Stimulated activated CD4-positive, alpha-beta T cell treated with anti-CD3 and anti-CD28 coated beads, Interleukin-15, amount 100 ng/mL, for 24 hours (primary cell): ENCODE results near the gene RAB3IL1.

ENCODE experiments used
- DNase-seq: peaks from one replicate; pipeline ENCODE4 v3.0.0-alpha.2; 2020

RAB3IL1 gene

DNA sequence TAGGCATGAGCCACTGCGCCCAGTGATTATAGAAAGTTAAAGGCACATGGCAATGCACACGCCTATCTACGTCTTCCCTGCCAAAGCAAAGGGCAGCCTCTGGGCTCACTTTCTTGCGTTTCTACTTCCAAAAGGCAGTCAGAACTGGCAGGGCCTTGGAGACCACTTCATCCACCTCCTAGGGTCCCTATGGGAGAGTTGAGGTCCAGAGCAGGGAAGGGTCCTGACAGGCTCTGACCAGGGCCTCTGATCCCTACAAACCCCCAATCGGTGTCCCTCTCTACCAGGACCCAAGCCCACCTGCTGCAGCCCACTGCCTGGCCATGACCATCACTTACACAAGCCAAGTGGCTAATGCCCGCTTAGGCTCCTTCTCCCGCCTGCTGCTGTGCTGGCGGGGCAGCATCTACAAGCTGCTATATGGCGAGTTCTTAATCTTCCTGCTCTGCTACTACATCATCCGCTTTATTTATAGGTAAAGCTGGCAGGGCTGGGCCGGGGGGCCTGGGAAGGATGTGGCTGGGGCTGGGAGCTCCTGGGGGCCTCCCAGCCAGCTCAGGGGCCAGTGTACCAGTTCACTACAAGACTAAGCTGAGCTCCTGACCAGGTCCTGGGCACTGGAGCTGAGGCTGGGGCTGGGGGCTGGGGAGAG lies 34.2 kb upstream of the RAB3IL1 start:
- DNase-seq = no peak

DNA sequence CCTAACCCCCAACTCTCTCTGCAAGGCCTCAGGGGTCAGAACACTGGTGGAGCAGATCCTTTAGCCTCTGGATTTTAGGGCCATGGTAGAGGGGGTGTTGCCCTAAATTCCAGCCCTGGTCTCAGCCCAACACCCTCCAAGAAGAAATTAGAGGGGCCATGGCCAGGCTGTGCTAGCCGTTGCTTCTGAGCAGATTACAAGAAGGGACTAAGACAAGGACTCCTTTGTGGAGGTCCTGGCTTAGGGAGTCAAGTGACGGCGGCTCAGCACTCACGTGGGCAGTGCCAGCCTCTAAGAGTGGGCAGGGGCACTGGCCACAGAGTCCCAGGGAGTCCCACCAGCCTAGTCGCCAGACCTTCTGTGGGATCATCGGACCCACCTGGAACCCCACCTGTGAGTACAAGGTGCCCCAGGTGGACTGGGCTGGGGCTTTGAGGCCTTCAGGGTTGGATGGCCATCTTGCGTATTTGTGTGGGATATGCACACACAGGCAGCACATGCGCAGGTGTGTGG lies 32.7 kb upstream of the RAB3IL1 start, which contains the start of gene BEST1:
Gene BEST1, plus strand, starts transcription at position 317 of the 513 bp plus-strand sequence. CDS start 1,456 bp downstream, outside the sequence.
- DNase-seq = no peak

DNA sequence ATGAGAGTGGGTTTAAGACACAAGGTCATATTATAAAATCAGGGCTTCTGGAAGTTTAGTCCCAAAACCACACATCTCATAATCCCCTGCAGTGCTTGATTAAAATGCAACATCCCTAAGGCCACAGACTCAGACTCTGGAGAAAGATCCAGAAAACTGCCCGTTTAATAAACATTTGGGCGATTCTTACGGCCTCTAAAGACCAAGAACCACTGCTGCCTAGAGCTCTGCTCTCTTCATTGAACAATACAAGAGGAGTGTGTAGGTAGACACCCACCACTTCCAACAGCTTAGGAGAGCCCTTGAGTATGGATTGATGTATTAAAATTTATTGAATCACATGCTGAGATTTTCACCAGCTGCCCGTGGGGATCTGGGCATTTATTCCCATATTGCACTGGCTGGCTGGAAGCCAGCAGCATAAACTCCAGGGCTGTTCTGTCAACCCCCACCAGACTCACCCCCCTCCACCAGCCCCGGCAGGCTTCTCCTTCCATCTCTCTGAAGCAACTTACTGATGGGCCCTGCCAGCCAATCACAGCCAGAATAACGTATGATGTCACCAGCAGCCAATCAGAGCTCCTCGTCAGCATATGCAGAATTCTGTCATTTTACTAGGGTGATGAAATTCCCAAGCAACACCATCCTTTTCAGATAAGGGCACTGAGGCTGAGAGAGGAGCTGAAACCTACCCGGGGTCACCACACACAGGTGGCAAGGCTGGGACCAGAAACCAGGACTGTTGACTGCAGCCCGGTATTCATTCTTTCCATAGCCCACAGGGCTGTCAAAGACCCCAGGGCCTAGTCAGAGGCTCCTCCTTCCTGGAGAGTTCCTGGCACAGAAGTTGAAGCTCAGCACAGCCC lies 32.0 kb upstream of the RAB3IL1 start:
- no peak for DNase-seq

DNA sequence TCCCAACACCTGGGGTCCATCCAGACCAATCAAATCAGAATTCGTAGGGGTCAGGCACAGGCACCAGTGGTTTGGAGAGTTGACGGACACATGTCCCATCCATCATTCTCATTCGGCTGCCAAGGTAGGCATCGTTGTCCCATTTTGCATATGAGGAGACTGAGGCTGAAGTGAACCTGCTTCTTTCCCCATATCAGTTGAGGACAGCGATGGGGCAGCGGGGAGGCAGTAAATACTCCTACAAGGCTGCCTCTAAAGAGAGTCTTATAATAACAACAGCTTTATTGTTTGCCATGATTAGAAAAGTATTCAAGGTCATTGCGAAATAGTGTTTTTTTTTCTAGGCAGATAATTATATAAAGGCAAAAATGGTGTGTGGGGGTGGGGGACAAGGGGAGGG lies 31.1 kb upstream of the RAB3IL1 start:
- no peak for DNase-seq

DNA sequence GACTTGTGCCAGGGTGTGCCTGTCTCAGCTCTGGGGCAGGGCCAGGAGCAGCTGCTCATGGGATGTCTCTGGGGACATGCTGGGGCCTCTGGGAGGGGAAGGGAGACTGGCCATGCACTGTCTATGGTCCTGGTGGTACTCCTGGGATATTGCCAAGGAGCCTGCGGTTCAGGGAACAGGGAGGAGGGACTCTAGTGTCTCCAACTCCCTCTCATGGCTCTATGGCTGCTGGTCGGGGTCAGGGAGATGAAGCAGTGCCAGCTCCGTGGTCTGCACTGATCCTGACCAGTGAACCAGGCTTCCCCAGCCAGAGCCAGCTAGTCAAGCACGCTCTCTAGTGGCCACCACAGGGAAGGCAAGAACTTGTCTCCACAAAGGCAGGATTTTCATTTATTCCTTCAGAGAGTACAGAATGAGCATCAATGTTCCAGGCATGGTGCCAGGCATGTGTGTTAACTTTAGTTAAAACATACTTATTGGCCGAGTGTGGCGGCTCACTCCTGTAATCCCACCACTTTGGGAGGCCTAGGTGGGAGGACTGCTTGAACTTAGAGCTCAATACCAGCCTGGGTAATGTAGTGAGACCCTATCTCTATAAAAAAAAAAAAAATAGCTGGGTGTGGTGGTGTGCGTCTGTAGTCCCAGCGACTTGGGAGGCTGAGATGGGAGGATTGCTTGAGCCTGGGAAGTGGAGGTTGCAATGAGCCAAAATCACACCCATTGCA lies 30.3 kb upstream of the RAB3IL1 start:
- peak; percentile 77 for DNase-seq

DNA sequence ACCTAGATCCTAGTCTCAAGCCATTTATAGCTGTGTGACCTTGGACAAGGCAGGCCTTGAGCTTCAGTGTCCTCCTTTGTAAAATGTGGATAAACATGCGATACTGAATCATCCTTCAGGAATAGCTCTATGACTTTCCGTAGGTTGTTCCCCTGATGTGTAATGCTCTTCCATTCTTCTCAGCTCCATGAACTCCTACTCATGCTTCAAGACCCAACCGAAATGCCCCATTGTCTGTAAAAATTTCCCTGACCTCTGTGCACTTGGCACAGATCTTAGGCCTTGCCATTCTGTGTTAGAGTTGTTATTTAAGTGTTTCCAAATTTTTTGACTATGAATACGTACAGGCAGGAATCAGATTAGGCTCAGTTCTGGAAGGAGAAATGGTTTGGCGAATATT lies 29.5 kb upstream of the RAB3IL1 start:
- DNase-seq = no peak

DNA sequence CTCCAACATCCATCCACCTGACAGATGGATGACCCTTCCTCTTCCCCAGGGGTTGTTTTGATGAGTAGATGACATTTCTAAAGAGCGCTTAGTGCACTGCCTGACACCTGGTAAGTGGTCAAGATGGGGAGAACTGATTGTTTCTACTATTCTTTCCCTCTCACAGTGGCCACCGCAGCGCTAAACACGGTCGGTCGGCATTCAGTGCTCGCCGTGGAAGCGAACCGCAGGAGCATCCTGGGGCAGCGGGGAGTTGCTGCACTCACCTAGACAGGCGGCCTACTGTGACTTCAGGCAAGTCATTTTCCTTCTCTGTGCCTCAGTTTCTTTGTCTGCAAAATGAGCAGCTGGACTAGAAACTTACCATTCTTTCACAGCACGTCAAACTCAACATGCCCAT lies 27.8 kb upstream of the RAB3IL1 start:
- DNase-seq = no peak

DNA sequence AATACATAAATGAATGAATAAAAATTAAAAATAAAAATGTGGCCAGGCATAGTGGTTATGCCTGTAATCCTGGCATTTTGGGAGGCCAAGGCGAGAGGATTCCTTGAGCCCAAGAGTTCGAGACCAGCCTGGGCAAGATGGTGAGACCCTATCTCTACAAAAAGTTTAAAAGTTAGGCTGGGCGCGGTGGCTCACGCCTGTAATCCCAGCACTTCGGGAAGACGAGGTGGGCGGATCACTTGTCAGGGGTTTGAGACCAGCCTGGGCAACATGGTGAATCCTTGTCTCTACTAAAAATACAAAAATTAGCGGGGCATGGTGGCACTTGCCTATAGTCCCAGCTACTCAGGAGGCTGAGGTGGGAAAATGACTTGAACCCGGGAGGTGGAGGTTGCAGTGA lies 23.1 kb upstream of the RAB3IL1 start:
- no peak for DNase-seq

DNA sequence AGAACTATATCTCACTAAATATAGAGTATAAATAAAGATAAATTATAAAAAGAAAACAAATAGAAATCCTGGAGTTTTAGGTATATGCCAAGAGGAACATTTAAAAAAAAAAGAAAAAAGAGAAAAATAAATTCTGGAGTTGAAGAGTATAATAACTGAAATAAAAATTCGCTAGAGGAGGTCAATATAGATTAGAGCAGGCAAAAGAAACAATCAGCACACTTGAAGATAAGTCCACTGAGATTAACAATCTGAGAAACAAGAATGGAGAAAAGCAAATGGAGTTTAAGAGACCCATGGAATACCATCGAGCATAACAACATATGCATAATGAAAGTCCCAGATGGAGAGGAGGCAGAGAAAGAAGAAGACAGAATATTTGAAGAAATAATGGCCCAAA lies 18.5 kb upstream of the RAB3IL1 start:
- no peak for DNase-seq

DNA sequence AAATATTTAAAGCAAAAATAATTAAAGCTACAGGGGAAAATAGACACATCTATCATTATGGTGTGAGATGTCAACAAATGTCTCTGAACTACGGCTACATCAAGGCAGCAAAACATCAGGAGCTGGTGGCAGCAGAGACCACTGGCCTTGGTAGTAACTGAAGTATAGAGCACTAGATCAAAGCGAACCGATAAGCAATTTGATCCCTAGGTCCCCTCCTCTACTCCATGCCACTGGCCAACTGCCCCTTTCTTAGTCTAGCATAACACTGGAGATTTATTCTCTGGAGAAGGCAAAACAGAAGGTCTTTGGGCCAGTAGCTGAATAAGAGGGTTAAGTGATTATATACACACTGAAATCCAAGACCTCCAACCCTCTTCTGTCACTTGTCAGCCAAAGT lies 13.6 kb upstream of the RAB3IL1 start:
- DNase-seq = no peak

DNA sequence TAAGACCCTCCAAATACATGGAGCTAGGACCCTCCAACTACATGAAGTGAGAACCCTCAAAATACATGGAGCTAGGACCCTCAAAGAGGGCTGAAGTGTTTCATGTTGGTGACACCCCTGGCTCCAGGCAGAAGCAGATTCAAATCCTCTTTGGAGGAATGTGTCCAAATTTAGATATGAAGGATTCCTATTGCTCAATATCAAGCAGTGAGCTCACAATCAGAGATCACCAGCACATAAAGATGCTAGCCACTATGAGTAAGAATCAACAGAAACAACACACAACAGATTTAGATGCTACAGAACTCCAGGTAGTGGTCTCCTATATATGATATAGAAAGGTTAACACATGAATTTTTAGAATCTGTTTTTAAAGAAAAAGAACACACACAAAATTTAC lies 11.2 kb upstream of the RAB3IL1 start:
- DNase-seq = no peak

DNA sequence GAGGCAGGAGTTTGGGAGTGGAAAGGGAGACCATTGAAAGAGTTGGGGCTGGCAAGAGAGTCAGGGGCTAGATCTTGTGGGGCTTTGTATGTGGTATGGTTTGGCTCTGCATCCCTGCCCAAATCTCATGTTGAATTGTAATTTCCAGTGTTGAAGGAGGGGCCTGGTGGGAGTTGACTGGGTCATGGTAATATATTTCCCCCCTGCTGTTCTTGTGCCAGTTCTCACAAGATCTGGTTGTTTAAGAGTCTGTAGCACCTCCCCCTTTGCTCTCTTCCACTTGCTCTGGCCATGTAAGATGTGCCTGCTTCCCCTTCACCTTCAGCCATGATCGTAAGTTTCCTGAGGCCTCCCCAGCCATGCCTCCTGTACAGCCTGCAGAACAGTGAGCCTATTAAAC lies 10.1 kb upstream of the RAB3IL1 start:
- no peak for DNase-seq

DNA sequence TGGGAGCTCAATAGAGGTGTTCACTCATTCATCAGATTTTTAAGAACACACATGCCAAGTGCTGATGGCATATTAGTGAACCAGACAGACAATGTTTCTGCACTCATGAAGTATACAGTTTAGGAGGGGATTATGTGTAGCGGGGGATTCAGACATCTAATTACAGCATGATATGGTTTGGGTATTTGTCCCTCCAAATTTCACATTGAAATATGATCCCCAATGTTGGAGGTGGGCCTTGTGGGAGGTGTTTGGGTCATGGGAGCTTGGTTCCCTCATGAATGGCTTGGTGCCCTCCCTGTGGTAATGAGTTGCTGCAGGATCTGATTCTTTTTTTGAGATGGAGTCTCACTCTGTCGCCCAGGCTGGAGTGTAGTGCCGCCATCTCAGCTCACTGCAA lies 8.9 kb upstream of the RAB3IL1 start:
- DNase-seq = no peak

DNA sequence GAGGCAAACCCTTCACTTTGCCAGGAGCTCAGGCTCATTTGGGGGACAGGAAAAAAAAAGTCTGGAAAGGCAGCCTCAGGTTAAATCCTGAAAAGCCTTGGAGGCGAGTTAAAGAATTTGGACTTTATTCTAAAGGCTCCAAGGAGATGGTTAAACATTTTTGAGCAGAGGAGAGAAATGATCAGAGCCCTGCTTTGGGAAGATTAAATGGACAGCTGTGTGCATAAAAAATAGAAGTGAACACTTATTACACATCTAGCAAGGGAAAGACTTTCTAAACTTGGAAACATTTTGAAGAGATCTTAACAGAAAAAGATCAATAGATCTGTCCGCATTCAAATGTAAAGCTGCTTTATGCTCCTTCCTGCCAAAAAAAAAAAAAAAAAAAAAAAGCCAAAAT lies 8.4 kb upstream of the RAB3IL1 start:
- DNase-seq = no peak

DNA sequence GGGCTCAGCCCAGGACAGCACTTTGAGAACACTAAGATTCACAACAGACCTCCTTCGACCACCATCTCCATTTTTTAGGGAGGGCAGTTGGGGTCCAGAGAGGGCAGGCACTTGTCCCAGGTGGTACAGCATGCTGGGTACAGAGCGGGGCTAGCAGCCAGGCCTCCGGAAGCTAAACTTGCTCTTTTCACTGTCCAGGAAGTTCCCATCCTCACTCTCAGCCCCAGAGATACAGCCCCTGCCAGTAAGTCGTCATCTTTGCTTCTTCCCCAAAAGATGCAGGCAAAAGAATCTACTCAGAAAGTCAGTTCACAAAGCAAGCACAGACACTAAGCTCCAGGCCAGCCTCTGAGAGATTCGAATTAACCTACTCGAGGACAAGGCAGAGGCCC lies 6.7 kb upstream of the RAB3IL1 start:
- no peak for DNase-seq

DNA sequence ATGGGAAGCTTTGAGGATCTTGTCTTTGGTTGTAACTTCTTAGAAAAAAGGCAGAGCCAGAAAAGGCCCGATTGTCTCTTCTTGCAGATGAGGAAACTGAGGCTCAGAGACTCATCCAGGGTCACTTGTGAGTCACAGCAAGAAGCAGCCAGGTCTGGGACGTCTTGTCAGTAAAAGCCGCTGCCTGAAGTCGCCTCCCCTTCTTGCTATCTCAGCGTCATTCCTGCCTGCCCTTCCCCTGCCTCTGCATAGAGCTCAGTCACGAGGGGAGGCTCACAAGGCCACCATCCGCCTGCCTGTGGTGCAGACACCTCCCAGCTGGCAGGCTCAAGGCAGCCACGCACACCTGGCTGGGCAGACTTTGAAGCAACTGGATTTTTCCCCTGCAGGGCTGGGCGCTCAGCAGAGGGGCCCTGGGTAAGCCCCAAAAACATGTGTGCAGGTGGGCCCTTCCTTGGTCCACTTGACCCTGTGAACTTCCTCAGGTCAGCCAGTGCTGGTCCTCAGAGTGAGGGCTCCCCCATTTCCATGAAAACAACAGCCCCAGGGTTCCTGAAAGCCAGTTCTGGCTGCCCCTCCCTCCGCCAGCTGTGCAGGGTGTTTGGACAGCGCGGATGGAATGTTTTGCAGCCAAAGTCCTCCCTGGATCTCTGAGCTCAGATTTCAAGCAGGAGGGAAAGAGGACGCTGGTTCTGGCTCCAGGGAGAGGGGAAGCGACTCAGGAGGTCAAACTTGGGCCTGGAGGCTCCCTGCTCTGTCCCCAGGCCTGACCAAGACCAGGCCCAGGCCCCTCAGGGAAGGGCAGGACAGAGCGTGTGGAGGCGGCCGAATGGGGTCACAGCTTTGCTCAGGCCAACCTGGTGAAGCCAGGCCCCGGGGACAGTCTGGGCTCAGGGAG lies 6.0 kb upstream of the RAB3IL1 start:
- DNase-seq = no peak

DNA sequence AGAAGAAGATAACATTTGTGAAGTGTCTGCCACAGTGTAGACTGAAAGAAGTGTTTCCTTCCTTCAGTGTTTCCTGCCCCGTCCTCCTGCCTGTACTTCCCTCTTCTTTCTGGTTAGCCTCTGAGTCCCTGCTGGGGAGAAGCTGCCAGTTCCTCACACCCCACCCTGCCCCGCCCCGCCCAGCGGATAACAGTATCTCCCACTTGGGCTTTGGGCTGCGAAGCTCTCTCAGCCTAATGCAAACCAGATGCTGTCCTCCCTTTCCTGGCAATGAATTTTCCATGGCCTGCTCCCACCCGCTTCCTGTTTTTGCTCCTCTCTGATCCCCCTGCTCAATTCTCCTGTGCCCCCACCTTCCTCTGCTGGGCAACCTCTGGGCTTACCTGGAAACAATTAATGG lies 5.2 kb upstream of the RAB3IL1 start:
- DNase-seq = no peak

DNA sequence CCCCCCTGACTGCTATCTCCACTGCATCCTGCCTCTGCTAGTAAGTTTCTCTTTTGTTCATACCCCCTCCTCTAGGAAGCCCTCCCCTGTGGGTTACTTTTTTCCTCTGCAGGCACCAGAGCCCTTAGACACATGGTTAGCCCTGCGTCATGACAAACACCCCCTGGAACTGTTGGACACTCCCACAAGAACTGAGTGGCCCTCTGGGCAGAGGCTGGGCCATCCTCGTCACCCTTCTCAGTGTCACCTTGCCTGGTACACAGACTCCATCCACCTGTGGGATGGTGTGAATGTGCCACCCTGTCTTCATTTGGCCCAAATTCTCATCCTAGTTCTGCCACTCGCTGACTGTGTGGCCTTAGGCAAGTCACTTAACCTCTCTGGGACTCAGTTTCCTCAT lies 4.1 kb upstream of the RAB3IL1 start:
- DNase-seq = no peak

DNA sequence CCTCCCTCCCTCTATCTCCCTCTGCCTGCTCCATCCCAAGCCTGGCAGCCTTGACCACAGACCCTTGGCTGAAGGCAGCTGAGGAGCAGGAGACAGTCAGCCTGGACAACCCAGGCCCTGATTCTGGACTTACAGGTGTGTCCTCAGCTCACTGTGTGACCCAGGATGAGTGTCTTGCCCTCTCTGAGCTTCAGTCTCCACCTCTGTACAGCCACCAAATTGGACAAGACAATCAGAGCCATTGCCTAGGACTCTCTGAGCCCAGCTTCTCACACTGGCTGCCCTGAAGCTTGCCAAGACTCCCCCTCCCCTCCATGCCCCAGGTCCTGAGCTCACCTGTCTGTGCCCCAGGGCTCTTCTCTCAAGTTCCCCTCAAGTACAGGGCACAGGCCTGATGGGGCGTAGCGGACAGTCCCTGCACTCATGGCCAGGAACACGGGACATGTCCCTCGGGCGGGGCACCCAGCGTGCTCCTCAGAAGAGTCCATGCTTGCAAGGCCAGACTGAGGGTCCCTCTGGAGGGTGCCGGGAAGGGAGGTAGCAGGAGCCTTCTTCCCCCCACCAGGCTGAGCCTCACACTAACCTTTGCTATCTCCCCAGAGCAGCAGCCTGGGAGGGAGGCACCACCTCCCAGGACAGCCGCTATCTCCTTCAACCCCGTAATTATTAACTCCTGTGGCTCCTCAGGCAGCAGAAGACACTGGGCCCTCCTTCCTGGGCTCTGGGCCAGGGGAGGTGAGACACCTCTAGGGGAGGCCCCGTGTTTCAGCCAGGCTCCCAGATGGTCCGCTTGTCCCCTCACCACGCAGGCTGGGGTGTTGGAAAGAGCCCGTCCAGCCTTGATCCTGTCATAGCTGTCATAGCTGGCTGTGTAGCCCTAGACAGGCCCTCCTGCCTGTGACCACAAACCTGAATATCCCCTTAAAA lies 2.6 kb upstream of the RAB3IL1 start:
- DNase-seq = no peak

DNA sequence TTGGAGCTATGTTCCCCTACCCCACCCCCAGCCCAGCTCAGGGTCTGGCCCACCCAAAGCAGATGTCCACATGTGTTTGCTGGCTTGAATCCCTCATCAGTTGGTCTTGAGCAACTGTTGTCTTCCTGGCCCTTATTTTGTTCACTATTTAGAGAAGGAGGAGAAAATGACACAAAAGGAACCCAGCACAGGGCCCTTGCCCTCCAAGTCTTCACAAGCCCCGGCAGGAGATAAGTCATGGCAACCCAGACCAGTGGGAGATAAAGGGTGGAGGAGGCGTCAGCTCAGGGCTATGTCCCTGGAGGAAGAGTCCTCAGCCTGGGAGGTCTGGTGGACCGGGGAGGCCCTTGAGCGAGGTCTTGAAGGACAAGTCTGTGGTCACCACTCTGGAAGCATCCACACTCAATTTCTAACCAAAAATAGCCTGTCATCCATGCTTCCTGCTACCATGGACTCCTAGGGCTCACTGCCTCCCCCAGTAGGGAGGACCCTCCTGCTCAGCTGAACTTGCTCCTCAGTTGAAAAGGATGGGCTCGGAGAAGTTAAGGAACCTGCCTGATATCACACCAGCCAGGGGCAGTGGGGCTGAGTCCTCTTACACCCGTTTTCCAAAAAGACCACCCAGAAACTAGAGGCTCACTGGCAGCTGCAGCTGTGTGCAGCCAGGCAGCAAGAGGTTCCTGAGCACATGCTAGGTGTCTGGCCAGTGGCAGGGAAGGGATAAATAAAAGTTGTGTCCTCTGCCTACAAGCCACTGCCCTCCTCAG lies 1.8 kb upstream of the RAB3IL1 start:
- no peak for DNase-seq
